DOHH2 (cell line): ENCODE results near the gene MGAT3.
A peak's percentile ranks its signal among the peaks of the same experiment; 100 is the strongest.

Experiments used
- H3F3A ChIP-seq: fragments of 200-600 bp; sonication (generic), shearing (Covaris generic); 2 replicates; pipeline ENCODE4 v1.6.0; 2016; ENCODE audit warnings: antibody characterized with exemption, mild to moderate bottlenecking; ENCODE audit not compliant: control insufficient read depth, insufficient read depth
- H3K27ac ChIP-seq: fragments of 200-600 bp; sonication (generic); 2 replicates; pipeline ENCODE4 v1.5.1; 2014; ENCODE audit warnings: low read depth, mild to moderate bottlenecking, low read length, moderate library complexity
- H3K27me3 ChIP-seq: fragments of 200-600 bp; sonication (generic); 2 replicates; pipeline ENCODE4 v1.6.1; 2014; ENCODE audit warnings: mild to moderate bottlenecking, low read length, mixed read lengths; ENCODE audit not compliant: control insufficient read depth
- H3K36me3 ChIP-seq: fragments of 200-600 bp; sonication (generic); 2 replicates; pipeline ENCODE4 v1.6.1; 2014; ENCODE audit warnings: mild to moderate bottlenecking, low read length, moderate library complexity, mixed read lengths; ENCODE audit not compliant: control insufficient read depth
- H3K4me1 ChIP-seq: fragments of 200-600 bp; sonication (generic); 2 replicates; pipeline ENCODE4 v1.6.1; 2014; ENCODE audit warnings: mild to moderate bottlenecking, low read length, mixed read lengths; ENCODE audit not compliant: control insufficient read depth
- H3K4me2 ChIP-seq: fragments of 200-600 bp; sonication (generic); 2 replicates; pipeline ENCODE4 v1.6.0; 2014; ENCODE audit warnings: mild to moderate bottlenecking, low read length, moderate library complexity
- H3K4me3 ChIP-seq: fragments of 200-600 bp; sonication (generic); 2 replicates; pipeline ENCODE4 v1.5.1; 2014; ENCODE audit warnings: mild to moderate bottlenecking, low read length, mixed read lengths
- H3K79me2 ChIP-seq: fragments of 200-600 bp; sonication (generic); 2 replicates; pipeline ENCODE4 v1.6.1; 2014; ENCODE audit warnings: mild to moderate bottlenecking, low read length, mixed read lengths; ENCODE audit not compliant: control insufficient read depth
- H3K9me2 ChIP-seq: fragments of 200-600 bp; sonication (generic); replicated peaks from 2 replicates; pipeline ENCODE4 v1.6.1; 2014; ENCODE audit warnings: mild to moderate bottlenecking, low read length, mixed read lengths; ENCODE audit not compliant: control insufficient read depth
- H3K9me3 ChIP-seq: fragments of 200-600 bp; sonication (generic); 2 replicates; pipeline ENCODE4 v1.6.1; 2014; ENCODE audit warnings: antibody characterized with exemption, low read length, mixed read lengths; ENCODE audit not compliant: control insufficient read depth, insufficient read depth
- H4K20me1 ChIP-seq: fragments of 200-600 bp; sonication (generic); 2 replicates; pipeline ENCODE4 v1.6.0; 2014; ENCODE audit warnings: low read depth, mild to moderate bottlenecking, antibody characterized with exemption, low read length, moderate library complexity; ENCODE audit not compliant: control insufficient read depth, insufficient read depth
- CTCF ChIP-seq: fragments of 200-600 bp; sonication (generic); IDR thresholded peaks from one replicate; pipeline ENCODE4 v1.5.1; 2014; ENCODE audit warnings: antibody characterized with exemption, mild to moderate bottlenecking, low read depth, low read length; ENCODE audit not compliant: poor library complexity, severe bottlenecking
- EZH2phosphoT487 ChIP-seq: fragments of 200-600 bp; sonication (generic); IDR thresholded peaks from 2 replicates; pipeline ENCODE4 v1.6.1; 2017; ENCODE audit warnings: borderline replicate concordance, mild to moderate bottlenecking, antibody characterized with exemption, low read length, moderate library complexity, mixed read lengths

The MGAT3 gene

GRCh38 chr22:39457556-39458443 lies 988 bp downstream of the MGAT3 start:
- no peaks in the 10 kb centered on the region for H4K20me1 ChIP-seq
- no peaks in the 10 kb centered on the region for H3K27me3 ChIP-seq
- H3K4me2 ChIP-seq = peak overlapping the region; percentile 82
- no peaks in the 10 kb centered on the region for H3K9me3 ChIP-seq
- H3K4me1 ChIP-seq = peaks cover 71% of the 10 kb centered on the region
- peak overlapping the region; percentile 98 for H3K4me3 ChIP-seq
- H3K9me2 ChIP-seq = no peaks in the 10 kb centered on the region
- H3K27ac ChIP-seq = peak overlapping the region; percentile 97
- TF ChIP-seq CTCF = no peak
- TF ChIP-seq EZH2phosphoT487 = no peak
- peaks cover 29% of the 10 kb centered on the region for H3K36me3 ChIP-seq
- H3F3A ChIP-seq = peaks cover 36% of the 10 kb centered on the region
- peaks cover 56% of the 10 kb centered on the region for H3K79me2 ChIP-seq

GRCh38 chr22:39458444-39459083 lies 1.8 kb downstream of the MGAT3 start:
- Histone ChIP-seq H3K4me2 (peak overlapping the region; percentile 82), H3K4me1 (peaks cover 72% of the 10 kb centered on the region), H3F3A (peaks cover 43% of the 10 kb centered on the region), H3K36me3 (peaks cover 34% of the 10 kb centered on the region), H3K27me3 (no peaks in the 10 kb centered on the region), H3K79me2 (peaks cover 61% of the 10 kb centered on the region), H3K27ac (peak overlapping the region; percentile 97), H4K20me1 (no peaks in the 10 kb centered on the region), H3K9me3 (no peaks in the 10 kb centered on the region), H3K9me2 (no peaks in the 10 kb centered on the region), H3K4me3 (peak overlapping the region; percentile 98)
- TF ChIP-seq EZH2phosphoT487 = no peak
- no peak for TF ChIP-seq CTCF

DNA sequence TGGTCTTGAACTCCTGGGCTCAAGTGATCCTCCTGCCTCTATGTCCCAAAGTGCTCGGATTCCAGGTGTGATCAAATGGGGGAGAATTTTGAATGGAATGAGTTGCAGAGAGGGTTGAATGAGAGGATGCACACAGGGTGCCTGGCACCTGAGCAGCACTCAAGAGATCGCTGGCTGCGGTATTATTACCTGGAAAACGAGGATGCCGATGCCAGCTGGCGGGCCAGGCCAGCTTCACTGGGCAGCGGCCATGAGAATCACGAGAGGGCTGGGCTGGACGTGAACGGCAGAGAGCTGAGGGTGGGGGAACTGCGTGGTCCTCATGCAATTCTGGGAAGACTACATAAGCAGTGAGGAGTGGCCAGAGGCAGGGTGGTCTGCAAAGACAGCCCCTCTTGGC lies 2.9 kb downstream of the MGAT3 start:
- Histone ChIP-seq H3K9me3 (no peaks in the 10 kb centered on the region), H3K79me2 (peaks cover 69% of the 10 kb centered on the region), H3K27ac (peak overlapping the region; percentile 97), H3K9me2 (no peaks in the 10 kb centered on the region), H3F3A (peaks cover 45% of the 10 kb centered on the region), H3K4me1 (peaks cover 72% of the 10 kb centered on the region), H3K36me3 (peaks cover 38% of the 10 kb centered on the region), H3K27me3 (no peaks in the 10 kb centered on the region), H4K20me1 (no peaks in the 10 kb centered on the region), H3K4me2 (peak overlapping the region; percentile 82), H3K4me3 (peak overlapping the region; percentile 98)
- TF ChIP-seq EZH2phosphoT487 = no peak
- TF ChIP-seq CTCF = no peak
